ENCODE results near the gene AKR1C8. TPM values are rescaled to one million over a fixed set of nuclear protein-coding genes. Genes with fewer than 3 reads are reported as not detected.

The AKR1C8 gene
- total and polyA plus RNA-seq, 2 of the 13 experiments (the other 11 are each of a cell fraction or from before 2014, with no cell fraction given), result 0.12 TPM; not detected in 1

GRCh38 chr10:5233324-5233723 is 48.4 kb upstream of the AKR1C8 start (continued):
- TF ChIP-seq ARID5B (CRISPR knock-in tag; IDR thresholded peaks at IDR 0.05) (peak; percentile 66), SMARCC2 (IDR thresholded peaks at IDR 0.05) (no peak), RFXANK (CRISPR knock-in tag; IDR thresholded peaks at IDR 0.05) (no peak), NONO (IDR thresholded peaks at IDR 0.05) (no peak), NONO (CRISPR knock-in tag; conservative IDR thresholded peaks at IDR 0.05) (no peak)

GRCh38 chr10:5229019-5229418 is 44.1 kb upstream of the AKR1C8 start:
- ATAC-seq (no peak), DNase-seq (ENCODE audit: low spot score) (no peak), FAIRE-seq (no peak)
- peaks cover 18% of the 10 kb centered on the region for H3K4me1 ChIP-seq (ENCODE audit: insufficient read depth, low read length)
- BruUV-seq (replicated peaks), result no TSS peak
- H3K79me2 ChIP-seq (ENCODE audit: insufficient read depth, low read length), result no peaks in the 10 kb centered on the region
- POLR2A ChIA-PET, result no interaction called here
- H3K4me3 ChIP-seq (replicated peaks in 1 of 3; ENCODE audit: insufficient read depth in 1 of 3, low read depth in 2 of 3, low read length in 3 of 3), result no peak overlapping the region
- intact Hi-C loops (cut with micrococcal nuclease; ENCODE audit: unreplicated experiment) (no loop called here), in situ Hi-C loops (cut with HindIII; ENCODE audit: extremely low pct_ligation_motif_present, low pct_unique_long_range_greater_than_20kb) (no loop called here)
- WGBS (ENCODE audit: low lambda C conversion rate), result 54% methylated on average over 8 of the region's 8 CpGs
- H3K9me3 ChIP-seq (ENCODE audit: low read length), result 0 out of 2 replicates have a peak, but pooled peaks cover 8% of the 10 kb centered on the region
- no peak overlapping the region for H3K27ac ChIP-seq (ENCODE audit: extremely low read length, insufficient read depth, low read length)
- H3K4me2 ChIP-seq (ENCODE audit: low read depth, low read length), result no peak overlapping the region
- no peak for TF ChIP-seq ZNF333 (CRISPR knock-in tag; IDR thresholded peaks at IDR 0.05; ENCODE audit: borderline replicate concordance)
- no peak for TF ChIP-seq ZNF18 (CRISPR knock-in tag; IDR thresholded peaks at IDR 0.05; ENCODE audit: insufficient replicate concordance)
- no peak for TF ChIP-seq CENPX (CRISPR knock-in tag; IDR thresholded peaks at IDR 0.05)
- CTCF ChIA-PET (ENCODE audit: low intra/inter-chr PET ratio, low total read pairs), result no interaction called here
- no peaks in the 10 kb centered on the region for H3K27me3 ChIP-seq (ENCODE audit: control insufficient read depth in 1 of 2, insufficient read depth in 2 of 2, low read length in 2 of 2)
- no peaks in the 10 kb centered on the region for H3K36me3 ChIP-seq (replicated peaks in 1 of 2; ENCODE audit: control insufficient read depth in 1 of 2, insufficient read depth in 2 of 2, low read length in 2 of 2)
- H4K20me1 ChIP-seq (ENCODE audit: insufficient read depth, low read length), result no peaks in the 10 kb centered on the region
- no peak overlapping the region for H3K9ac ChIP-seq (ENCODE audit: insufficient read depth, low read depth, low read length)
- H2AFZ ChIP-seq (ENCODE audit: low read length), result no peak overlapping the region

Data from HepG2 (cell line).